ENCODE measurements around the gene SLC51B. TPM values are rescaled to one million over a fixed set of nuclear protein-coding genes. Genes with fewer than 3 reads are reported as not detected.
A peak's percentile ranks its signal among the peaks of the same experiment; 100 is the strongest.

The SLC51B gene
- total and polyA plus RNA-seq, 5 donors from 2014 or later: not detected

DNA sequence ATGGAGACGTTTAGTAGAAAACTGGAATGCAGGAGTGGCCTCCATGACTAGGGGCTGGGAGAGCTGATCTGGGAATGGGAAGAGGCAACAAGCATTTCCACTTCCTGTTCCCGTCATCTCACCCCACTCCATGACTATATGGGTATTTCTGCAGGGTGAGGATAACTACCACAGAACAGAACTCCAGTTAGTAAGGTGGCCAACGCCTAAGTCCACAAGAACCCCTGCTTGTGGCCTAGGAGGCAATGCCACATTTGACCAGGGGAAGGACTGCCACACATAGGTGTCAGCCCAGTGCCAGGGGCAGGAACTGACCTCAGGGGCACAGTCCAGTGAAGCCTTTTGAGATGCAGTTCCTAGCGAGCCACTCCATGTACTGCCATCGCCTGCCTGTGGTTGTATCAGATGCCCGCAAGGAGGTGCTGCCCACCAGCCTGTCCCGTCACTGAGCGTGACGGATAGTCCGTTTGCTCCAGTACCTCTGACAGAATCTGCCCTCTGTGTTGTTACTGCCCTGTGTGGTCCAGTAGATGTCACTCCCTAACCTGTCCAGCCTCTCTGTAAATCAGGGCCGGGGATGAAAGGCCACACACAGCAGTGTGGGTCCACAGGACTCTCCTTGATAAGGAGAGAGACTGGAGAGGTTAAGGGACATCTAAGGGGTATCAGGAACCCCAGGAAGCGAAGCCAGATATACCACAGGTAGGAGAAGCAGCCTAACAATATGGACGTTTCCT lies 12.2 kb upstream of the SLC51B start:
- Histone ChIP-seq H3K4me1 (ENCODE audit: control insufficient read depth, insufficient read depth, low read length, poor library complexity, severe bottlenecking) (peaks cover 18% of the 10 kb centered on the region), H3K4me3 (ENCODE audit: low read depth, low read length) (no peak overlapping the region), H3K27ac (ENCODE audit: insufficient read depth, low read length, poor library complexity, severe bottlenecking) (no peak overlapping the region), H3K36me3 (ENCODE audit: control insufficient read depth, insufficient read depth, low read length) (no peaks in the 10 kb centered on the region), H3K27me3 (ENCODE audit: control insufficient read depth, insufficient read depth, low read length) (peaks cover 10% of the 10 kb centered on the region), H3K9me3 (ENCODE audit: control insufficient read depth in 2 of 2, low read length in 2 of 2) (no peaks in the 10 kb centered on the region)
- Mint-ChIP-seq H3K4me3 (peak overlapping the region in 2 of 4 donors; percentile 3 to 36), H3K27ac (peak overlapping the region in 1 of 3 donors; percentile 49), H3K9me3 (no peaks in the 10 kb centered on the region), H3K36me3 (no peaks in the 10 kb centered on the region), H3K4me1 (peaks cover 0 to 28% (median 10%) of the 10 kb centered on the region in 4 donors), H3K27me3 (peaks cover 41% of the 10 kb centered on the region)
- DNase-seq (peak; percentile 19 to 60 (median 34)), ATAC-seq (ENCODE audit: low read depth in 2 of 2) (peak; percentile 35 to 39)

DNA sequence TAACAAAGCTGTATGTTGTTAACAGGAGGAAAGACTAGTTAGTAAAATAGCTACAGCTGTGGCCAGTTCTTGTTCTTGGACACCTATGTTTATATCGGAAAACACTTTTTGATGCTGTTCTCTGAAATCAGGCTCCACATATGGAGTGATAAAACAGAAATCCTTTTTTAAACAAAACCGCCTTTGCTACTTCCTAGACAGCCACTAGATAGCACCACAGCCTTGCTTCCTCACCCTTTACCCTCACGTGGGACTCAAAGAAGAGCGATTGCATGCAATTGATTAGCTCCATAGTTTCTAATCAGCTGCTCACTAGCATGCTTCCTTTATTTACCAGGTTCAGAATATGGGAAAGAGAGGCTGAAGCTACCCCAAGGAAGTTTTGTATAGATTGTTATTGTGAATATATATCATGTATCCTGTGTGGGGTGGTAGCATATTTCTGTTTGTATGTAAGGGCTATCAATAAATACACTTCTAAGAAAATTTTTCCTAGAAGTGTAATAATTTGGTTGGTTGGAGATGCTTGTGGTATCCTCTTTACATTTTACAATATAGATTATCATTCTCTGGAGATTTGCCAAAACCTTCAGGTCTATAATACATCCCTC lies 11.4 kb upstream of the SLC51B start:
- Histone ChIP-seq H3K4me1 (ENCODE audit: control insufficient read depth, insufficient read depth, low read length, poor library complexity, severe bottlenecking) (peaks cover 10% of the 10 kb centered on the region), H3K9me3 (ENCODE audit: control insufficient read depth in 2 of 2, low read length in 2 of 2) (no peaks in the 10 kb centered on the region), H3K27ac (ENCODE audit: insufficient read depth, low read length, poor library complexity, severe bottlenecking) (no peak overlapping the region), H3K27me3 (ENCODE audit: control insufficient read depth, insufficient read depth, low read length) (peaks cover 10% of the 10 kb centered on the region), H3K4me3 (ENCODE audit: low read depth, low read length) (no peak overlapping the region), H3K36me3 (ENCODE audit: control insufficient read depth, insufficient read depth, low read length) (no peaks in the 10 kb centered on the region)
- H3K27ac Mint-ChIP-seq: no peak overlapping the region
- DNase-seq: peak in 2 of 3 donors; percentile 33 to 66
- peaks cover 42% of the 10 kb centered on the region for H3K27me3 Mint-ChIP-seq
- peak overlapping the region in 1 of 4 donors; percentile 3 for H3K4me3 Mint-ChIP-seq
- no peaks in the 10 kb centered on the region for H3K36me3 Mint-ChIP-seq
- ATAC-seq (ENCODE audit: low read depth in 2 of 2): no peak
- H3K4me1 Mint-ChIP-seq: peaks cover 0 to 20% (median 4%) of the 10 kb centered on the region in 4 donors
- H3K9me3 Mint-ChIP-seq: no peaks in the 10 kb centered on the region

DNA sequence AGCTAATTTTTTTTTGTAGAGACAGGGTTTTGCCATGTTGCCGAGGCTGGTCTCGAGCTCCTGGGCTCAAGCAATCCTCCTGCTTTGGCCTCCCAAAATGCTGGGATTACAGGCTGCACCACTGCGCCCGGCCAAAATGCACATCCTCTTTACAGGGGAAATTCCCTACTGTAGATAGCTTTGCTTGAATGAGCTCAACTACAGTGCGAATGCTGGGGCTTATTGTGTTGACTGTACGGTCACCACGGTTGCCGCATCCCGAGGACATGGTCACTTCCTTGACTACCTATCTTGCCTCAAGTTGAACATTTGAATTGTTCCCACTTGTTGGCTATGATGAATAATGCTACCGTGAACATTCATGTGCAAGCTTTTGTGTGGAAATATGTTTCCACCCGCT lies 10.5 kb upstream of the SLC51B start:
- Mint-ChIP-seq H3K27me3 (peaks cover 42% of the 10 kb centered on the region), H3K4me1 (peaks cover 0 to 18% (median 4%) of the 10 kb centered on the region in 4 donors), H3K36me3 (no peaks in the 10 kb centered on the region), H3K27ac (no peak overlapping the region), H3K4me3 (no peak overlapping the region), H3K9me3 (no peaks in the 10 kb centered on the region)
- no peaks in the 10 kb centered on the region for H3K36me3 ChIP-seq (ENCODE audit: control insufficient read depth, insufficient read depth, low read length)
- peaks cover 8% of the 10 kb centered on the region for H3K4me1 ChIP-seq (ENCODE audit: control insufficient read depth, insufficient read depth, low read length, poor library complexity, severe bottlenecking)
- H3K9me3 ChIP-seq (ENCODE audit: control insufficient read depth in 2 of 2, low read length in 2 of 2): no peaks in the 10 kb centered on the region
- no peak for DNase-seq
- ATAC-seq (ENCODE audit: low read depth in 2 of 2): no peak
- H3K27ac ChIP-seq (ENCODE audit: insufficient read depth, low read length, poor library complexity, severe bottlenecking): no peak overlapping the region
- peaks cover 14% of the 10 kb centered on the region for H3K27me3 ChIP-seq (ENCODE audit: control insufficient read depth, insufficient read depth, low read length)
- H3K4me3 ChIP-seq (ENCODE audit: low read depth, low read length): no peak overlapping the region

DNA sequence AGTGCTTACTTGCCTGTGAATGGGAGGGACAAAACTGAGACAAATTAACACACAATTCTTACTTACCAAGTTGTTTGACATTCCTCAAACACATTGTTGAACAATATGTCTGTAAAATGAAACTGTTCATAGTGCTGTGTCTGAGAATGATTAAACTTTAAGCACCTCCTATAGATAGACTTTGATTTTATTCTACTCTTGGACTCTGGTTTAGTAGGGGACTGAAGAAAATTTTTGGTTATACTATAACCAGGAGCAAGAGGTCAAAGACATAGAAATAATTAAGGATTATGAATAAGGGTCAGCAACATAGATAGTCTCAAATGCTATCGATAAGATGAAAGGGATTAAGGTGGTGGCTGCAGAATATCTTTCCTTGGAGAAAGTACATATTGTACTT lies 7.9 kb upstream of the SLC51B start:
- Histone ChIP-seq H3K4me1 (ENCODE audit: control insufficient read depth, insufficient read depth, low read length, poor library complexity, severe bottlenecking) (peaks cover 8% of the 10 kb centered on the region), H3K9me3 (ENCODE audit: control insufficient read depth in 2 of 2, low read length in 2 of 2) (no peaks in the 10 kb centered on the region), H3K4me3 (ENCODE audit: low read depth, low read length) (no peak overlapping the region), H3K27me3 (ENCODE audit: control insufficient read depth, insufficient read depth, low read length) (peaks cover 11% of the 10 kb centered on the region), H3K36me3 (ENCODE audit: control insufficient read depth, insufficient read depth, low read length) (no peaks in the 10 kb centered on the region), H3K27ac (ENCODE audit: insufficient read depth, low read length, poor library complexity, severe bottlenecking) (no peak overlapping the region)
- no peaks in the 10 kb centered on the region for H3K9me3 Mint-ChIP-seq
- no peak for ATAC-seq (ENCODE audit: low read depth in 2 of 2)
- H3K4me3 Mint-ChIP-seq: no peak overlapping the region
- H3K36me3 Mint-ChIP-seq: no peaks in the 10 kb centered on the region
- no peak for DNase-seq
- peaks cover 0 to 10% (median 2%) of the 10 kb centered on the region in 4 donors for H3K4me1 Mint-ChIP-seq
- peaks cover 38% of the 10 kb centered on the region for H3K27me3 Mint-ChIP-seq
- H3K27ac Mint-ChIP-seq: no peak overlapping the region

DNA sequence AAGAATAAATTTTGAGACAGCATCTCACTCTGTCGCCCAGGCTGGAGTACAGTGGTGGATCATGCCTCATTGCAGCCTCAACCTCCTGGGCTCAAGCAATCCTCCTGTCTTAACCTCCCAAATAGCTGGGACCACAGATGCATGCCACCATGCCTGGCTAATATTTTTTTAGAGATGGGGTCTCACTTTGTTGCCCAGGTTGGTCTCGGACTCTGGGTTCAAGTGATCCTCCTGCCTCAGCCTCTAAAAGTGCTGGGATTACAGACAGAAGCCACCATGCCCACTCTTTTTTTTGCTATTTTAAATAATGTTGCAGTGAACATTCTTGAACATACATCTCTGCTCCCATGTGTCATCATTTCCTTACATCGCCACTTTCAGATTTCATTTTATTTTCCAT lies 6.8 kb upstream of the SLC51B start:
- Mint-ChIP-seq H3K4me3 (no peak overlapping the region), H3K36me3 (peaks cover 3% of the 10 kb centered on the region)

DNA sequence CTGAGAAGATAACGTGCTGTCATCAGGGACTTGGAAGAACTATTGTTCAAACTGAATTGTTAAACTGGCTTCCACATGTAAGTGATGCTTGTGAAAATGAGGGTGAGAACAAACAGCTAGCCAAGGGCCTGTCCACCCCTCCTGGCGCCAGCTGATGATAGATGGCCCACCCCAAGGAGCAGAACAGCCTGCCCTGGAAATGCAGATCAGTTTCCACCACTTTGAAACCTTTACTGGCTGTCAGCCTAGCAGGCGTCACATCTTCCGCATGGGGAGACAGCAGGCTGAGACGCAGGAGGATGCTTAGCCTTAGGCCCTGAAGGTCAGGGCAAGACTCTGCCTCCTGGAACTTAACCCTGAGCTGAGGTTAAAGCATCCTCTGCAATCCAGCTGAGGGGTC lies 6.4 kb upstream of the SLC51B start:
- no peak overlapping the region for H3K4me3 Mint-ChIP-seq
- H3K9me3 Mint-ChIP-seq: no peaks in the 10 kb centered on the region
- H3K4me1 Mint-ChIP-seq: peaks cover 0 to 2% (median under 1%) of the 10 kb centered on the region in 4 donors
- DNase-seq: no peak
- peaks cover 29% of the 10 kb centered on the region for H3K27me3 Mint-ChIP-seq
- no peaks in the 10 kb centered on the region for H3K9me3 ChIP-seq (ENCODE audit: control insufficient read depth in 2 of 2, low read length in 2 of 2)
- peaks cover 6% of the 10 kb centered on the region for H3K27me3 ChIP-seq (ENCODE audit: control insufficient read depth, insufficient read depth, low read length)
- H3K36me3 Mint-ChIP-seq: peaks cover 3% of the 10 kb centered on the region
- no peak overlapping the region for H3K27ac ChIP-seq (ENCODE audit: insufficient read depth, low read length, poor library complexity, severe bottlenecking)
- ATAC-seq (ENCODE audit: low read depth in 2 of 2): no peak
- no peaks in the 10 kb centered on the region for H3K36me3 ChIP-seq (ENCODE audit: control insufficient read depth, insufficient read depth, low read length)
- H3K4me3 ChIP-seq (ENCODE audit: low read depth, low read length): no peak overlapping the region
- no peaks in the 10 kb centered on the region for H3K4me1 ChIP-seq (ENCODE audit: control insufficient read depth, insufficient read depth, low read length, poor library complexity, severe bottlenecking)
- H3K27ac Mint-ChIP-seq: no peak overlapping the region

More for the DNA sequence above, 6.8 kb upstream of the SLC51B start:
- Mint-ChIP-seq H3K27ac (no peak overlapping the region), H3K9me3 (no peaks in the 10 kb centered on the region), H3K4me1 (peaks cover 0 to 6% (median 2%) of the 10 kb centered on the region in 4 donors), H3K27me3 (peaks cover 34% of the 10 kb centered on the region)
- Histone ChIP-seq H3K9me3 (ENCODE audit: control insufficient read depth in 2 of 2, low read length in 2 of 2) (no peaks in the 10 kb centered on the region), H3K36me3 (ENCODE audit: control insufficient read depth, insufficient read depth, low read length) (no peaks in the 10 kb centered on the region), H3K4me3 (ENCODE audit: low read depth, low read length) (no peak overlapping the region), H3K27ac (ENCODE audit: insufficient read depth, low read length, poor library complexity, severe bottlenecking) (no peak overlapping the region), H3K4me1 (ENCODE audit: control insufficient read depth, insufficient read depth, low read length, poor library complexity, severe bottlenecking) (peaks cover 2% of the 10 kb centered on the region), H3K27me3 (ENCODE audit: control insufficient read depth, insufficient read depth, low read length) (peaks cover 6% of the 10 kb centered on the region)
- DNase-seq (no peak), ATAC-seq (ENCODE audit: low read depth in 2 of 2) (no peak)

DNA sequence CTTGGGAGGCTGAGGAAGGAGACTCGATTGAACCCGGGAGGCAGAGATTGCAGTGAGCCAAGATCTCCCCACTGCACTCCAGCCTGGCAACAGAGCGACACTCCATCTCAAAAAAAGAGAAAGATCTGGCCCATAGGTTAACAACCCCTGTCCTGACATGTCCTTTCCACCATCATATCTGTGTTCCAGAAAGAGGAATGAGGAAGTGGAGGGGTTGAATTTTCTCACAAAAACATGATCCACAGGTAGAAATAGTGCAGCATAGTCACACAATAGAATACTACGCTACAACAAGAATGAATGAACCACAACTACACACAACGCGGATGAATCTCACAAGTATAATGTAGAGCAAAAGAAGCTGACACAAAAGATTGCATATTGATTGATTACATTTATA lies 4.7 kb upstream of the SLC51B start:
- Mint-ChIP-seq H3K4me1 (no peaks in the 10 kb centered on the region), H3K4me3 (no peak overlapping the region), H3K36me3 (peaks cover 3% of the 10 kb centered on the region), H3K27me3 (peaks cover 23% of the 10 kb centered on the region), H3K27ac (no peak overlapping the region), H3K9me3 (no peaks in the 10 kb centered on the region)
- peaks cover 4% of the 10 kb centered on the region for H3K27me3 ChIP-seq (ENCODE audit: control insufficient read depth, insufficient read depth, low read length)
- H3K4me1 ChIP-seq (ENCODE audit: control insufficient read depth, insufficient read depth, low read length, poor library complexity, severe bottlenecking): no peaks in the 10 kb centered on the region
- H3K4me3 ChIP-seq (ENCODE audit: low read depth, low read length): no peak overlapping the region
- ATAC-seq (ENCODE audit: low read depth in 2 of 2): no peak
- no peaks in the 10 kb centered on the region for H3K36me3 ChIP-seq (ENCODE audit: control insufficient read depth, insufficient read depth, low read length)
- H3K9me3 ChIP-seq (ENCODE audit: control insufficient read depth in 2 of 2, low read length in 2 of 2): no peaks in the 10 kb centered on the region
- H3K27ac ChIP-seq (ENCODE audit: insufficient read depth, low read length, poor library complexity, severe bottlenecking): no peak overlapping the region
- no peak for DNase-seq

DNA sequence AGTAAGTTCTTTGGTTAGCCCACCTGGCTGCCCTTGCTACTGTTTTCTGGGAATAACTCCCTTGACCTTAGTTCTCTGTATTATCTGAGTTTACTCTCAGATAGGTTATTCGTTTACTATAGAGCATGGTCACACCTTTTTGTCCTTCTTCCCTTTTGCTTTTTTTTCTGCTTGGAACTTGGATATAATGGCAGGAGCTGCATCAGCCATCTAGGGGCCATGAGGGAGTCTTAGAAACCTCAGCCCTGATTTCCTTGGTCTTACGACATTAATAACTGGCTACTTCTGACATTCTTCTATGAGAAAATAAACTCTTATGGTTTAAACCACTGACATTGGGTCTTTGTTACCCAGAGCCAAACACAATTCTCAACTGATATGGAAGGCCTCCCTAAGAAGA lies 3.4 kb upstream of the SLC51B start:
- Histone ChIP-seq H3K27ac (ENCODE audit: insufficient read depth, low read length, poor library complexity, severe bottlenecking) (no peak overlapping the region), H3K9me3 (ENCODE audit: control insufficient read depth in 2 of 2, low read length in 2 of 2) (no peaks in the 10 kb centered on the region), H3K4me1 (ENCODE audit: control insufficient read depth, insufficient read depth, low read length, poor library complexity, severe bottlenecking) (no peaks in the 10 kb centered on the region), H3K4me3 (ENCODE audit: low read depth, low read length) (no peak overlapping the region), H3K36me3 (ENCODE audit: control insufficient read depth, insufficient read depth, low read length) (no peaks in the 10 kb centered on the region), H3K27me3 (ENCODE audit: control insufficient read depth, insufficient read depth, low read length) (peaks cover 4% of the 10 kb centered on the region)
- Mint-ChIP-seq H3K9me3 (no peaks in the 10 kb centered on the region), H3K36me3 (peaks cover 3% of the 10 kb centered on the region), H3K27me3 (peaks cover 19% of the 10 kb centered on the region), H3K4me1 (no peaks in the 10 kb centered on the region), H3K27ac (no peak overlapping the region), H3K4me3 (no peak overlapping the region)
- ATAC-seq (ENCODE audit: low read depth in 2 of 2) (no peak), DNase-seq (no peak)
